Sigmoid colon (tissue), 4 donors: ENCODE data around the gene AUNIP.

Experiments used
- EP300 ChIP-seq, 4 donors: sonication (generic); formaldehyde crosslinking; IDR thresholded peaks; one replicate each; pipeline ENCODE4 v1.6.1; 2017; ENCODE audit warnings: antibody characterized with exemption in 4 of 4
- POLR2AphosphoS5 ChIP-seq, 4 donors: sonication (generic); formaldehyde crosslinking; IDR thresholded peaks; one replicate each; pipeline ENCODE4 v1.6.1; 2017; ENCODE audit warnings: antibody characterized with exemption in 4 of 4
- TF ChIP-seq, protein P1 (sequence below), 4 experiments: fragments of 450-650 bp in 3 of 4; fragments of 200-600 bp in 1 of 4; IDR thresholded peaks; one replicate each; pipeline ENCODE4 v1.5.1; 2016 to 2019; ENCODE audit warnings: antibody characterized with exemption in 4 of 4, mild to moderate bottlenecking in 3 of 4, moderate library complexity in 2 of 4

DNA sequence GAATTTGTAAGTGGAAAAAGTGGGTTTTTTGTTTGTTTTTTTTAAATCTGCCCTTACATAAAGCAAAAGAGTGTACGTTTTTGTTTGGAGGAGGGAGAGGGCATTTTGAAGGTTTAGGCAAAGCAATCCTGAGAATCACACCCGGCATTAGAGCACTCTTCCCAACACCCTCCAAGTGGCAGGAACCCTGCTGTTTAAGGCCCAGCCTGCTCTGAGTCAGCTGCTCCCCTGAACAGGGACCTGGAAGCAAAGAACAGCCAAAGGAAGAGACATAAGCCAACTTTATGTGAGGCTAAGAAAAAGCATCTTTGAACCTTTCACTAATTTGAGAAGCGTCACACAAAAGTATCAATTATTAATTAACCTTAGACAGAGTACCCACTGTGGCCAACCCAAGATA, 22.6 kb downstream of the AUNIP start:
- TF ChIP-seq POLR2AphosphoS5 (IDR thresholded peaks at IDR 0.05), result no peak
- TF ChIP-seq, protein P1, sequence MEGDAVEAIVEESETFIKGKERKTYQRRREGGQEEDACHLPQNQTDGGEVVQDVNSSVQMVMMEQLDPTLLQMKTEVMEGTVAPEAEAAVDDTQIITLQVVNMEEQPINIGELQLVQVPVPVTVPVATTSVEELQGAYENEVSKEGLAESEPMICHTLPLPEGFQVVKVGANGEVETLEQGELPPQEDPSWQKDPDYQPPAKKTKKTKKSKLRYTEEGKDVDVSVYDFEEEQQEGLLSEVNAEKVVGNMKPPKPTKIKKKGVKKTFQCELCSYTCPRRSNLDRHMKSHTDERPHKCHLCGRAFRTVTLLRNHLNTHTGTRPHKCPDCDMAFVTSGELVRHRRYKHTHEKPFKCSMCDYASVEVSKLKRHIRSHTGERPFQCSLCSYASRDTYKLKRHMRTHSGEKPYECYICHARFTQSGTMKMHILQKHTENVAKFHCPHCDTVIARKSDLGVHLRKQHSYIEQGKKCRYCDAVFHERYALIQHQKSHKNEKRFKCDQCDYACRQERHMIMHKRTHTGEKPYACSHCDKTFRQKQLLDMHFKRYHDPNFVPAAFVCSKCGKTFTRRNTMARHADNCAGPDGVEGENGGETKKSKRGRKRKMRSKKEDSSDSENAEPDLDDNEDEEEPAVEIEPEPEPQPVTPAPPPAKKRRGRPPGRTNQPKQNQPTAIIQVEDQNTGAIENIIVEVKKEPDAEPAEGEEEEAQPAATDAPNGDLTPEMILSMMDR (IDR thresholded peaks at IDR 0.05), result no peak
- TF ChIP-seq EP300 (IDR thresholded peaks at IDR 0.05), result no peak
